Left colon (tissue), 2 donors: Measurements from ENCODE around the gene IGF2R. TPM values are rescaled to one million over a fixed set of nuclear protein-coding genes. Genes with fewer than 3 reads are reported as not detected.

Source experiments
- ATAC-seq: fragments of 200-7000 bp; cut with Tn5 transposase; one replicate; pipeline ENCODE4 v1.9.1; 2020; ENCODE audit warnings: mild to moderate bottlenecking, moderate library complexity
- DNase-seq, 2 donors: peaks; one replicate each; pipeline ENCODE4 v3.0.0-alpha.2; 2020
- intact Hi-C, 2 donors: fragments of 100-400 bp; cut with DNase I in 1 of 2; cut with micrococcal nuclease in 1 of 2; formaldehyde crosslinking; loops; one replicate each; pipeline versions ENCODE4 v1.11.2 to v1.14.0; 2022; cut with DNase I, micrococcal nuclease
- total RNA-seq, 2 donors: library from RNA; stranded (reverse); fragmentation: NEBNext Ultra II Directional; extraction: Animal tissue kit (Norgen Biotek cat#: 25700); gene quantifications; one replicate each; pipeline ENCODE4 v1.2.1, GENCODE V29; 2021
- donor health status: DM: no; HTN: no; CAD: no.
- donor health status: DM: yes; HTN: yes; CAD: no.

The IGF2R gene
- total RNA-seq, 2 donors from 2014 or later = 97.3 to 100 TPM

- peak; percentile 37 for ATAC-seq
- intact Hi-C loops = no loop called here
- DNase-seq = no peak
Observed at GRCh38 chr6:160007145-160007544, 38.3 kb downstream of the IGF2R start.

DNA sequence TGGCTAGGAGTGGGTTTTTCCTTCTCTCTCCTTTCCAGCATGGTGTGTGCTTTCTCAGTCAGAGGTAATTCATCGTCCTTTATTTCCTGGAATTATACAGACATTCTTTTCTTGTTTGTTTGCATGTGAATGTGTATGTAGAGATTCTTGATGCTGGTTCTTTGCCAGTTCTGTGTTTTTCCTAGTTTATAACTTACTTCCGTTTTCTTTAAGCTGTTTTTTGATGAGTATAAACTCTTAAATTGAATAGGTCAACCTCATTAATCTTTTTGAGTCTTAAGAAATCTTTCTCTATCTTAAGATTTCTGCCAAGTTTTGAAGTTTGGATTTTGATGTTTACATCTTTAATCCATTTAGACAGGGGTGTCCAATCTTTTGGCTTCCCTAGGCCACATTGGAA is 38.7 kb downstream of the IGF2R start:
- DNase-seq (no peak), ATAC-seq (no peak)
- intact Hi-C loops = no loop called here

DNA sequence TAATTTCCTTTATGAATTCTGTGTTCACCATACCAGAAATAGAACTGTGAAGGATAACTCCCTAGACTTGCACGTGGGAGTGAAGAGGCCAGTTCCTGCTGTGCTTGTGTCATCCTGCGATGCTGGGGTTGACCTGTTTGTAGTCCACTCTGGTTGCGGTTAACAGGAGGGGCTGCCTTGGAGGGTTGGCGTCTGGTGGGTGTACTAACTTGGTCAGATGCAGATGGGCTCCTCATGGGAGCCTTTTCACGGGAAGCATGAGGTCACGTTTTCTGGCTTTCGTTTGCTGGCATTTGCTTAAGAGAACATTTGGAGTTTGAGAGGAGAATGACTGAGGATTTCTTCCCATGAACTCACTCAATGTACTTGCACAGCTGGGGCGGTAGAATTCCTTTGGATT is 41.2 kb downstream of the IGF2R start:
- intact Hi-C loops = no loop called here
- ATAC-seq = no peak
- DNase-seq = no peak

GRCh38 chr6:160013987-160014868 is 45.3 kb downstream of the IGF2R start:
- intact Hi-C loops = no loop called here
- DNase-seq = peak in 1 of 2 donors; percentile 23
- peak; percentile 92 for ATAC-seq

DNA sequence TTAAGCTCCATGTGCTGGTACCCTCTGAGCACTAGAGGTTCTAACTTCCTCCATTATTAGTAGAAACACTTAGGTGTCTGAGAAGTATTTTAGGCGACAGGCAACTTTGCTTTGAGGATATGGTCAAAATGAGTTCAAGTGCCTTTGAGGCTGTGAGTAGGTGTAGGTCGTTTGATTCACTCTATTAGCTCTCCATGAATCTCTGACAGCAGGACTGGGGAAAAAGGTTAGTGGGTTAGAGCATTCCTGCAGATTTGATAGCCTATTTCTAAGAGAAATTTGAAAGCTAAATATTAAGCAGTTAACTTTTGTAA is 45.9 kb downstream of the IGF2R start:
- intact Hi-C loops = no loop called here
- no peak for ATAC-seq
- no peak for DNase-seq

DNA sequence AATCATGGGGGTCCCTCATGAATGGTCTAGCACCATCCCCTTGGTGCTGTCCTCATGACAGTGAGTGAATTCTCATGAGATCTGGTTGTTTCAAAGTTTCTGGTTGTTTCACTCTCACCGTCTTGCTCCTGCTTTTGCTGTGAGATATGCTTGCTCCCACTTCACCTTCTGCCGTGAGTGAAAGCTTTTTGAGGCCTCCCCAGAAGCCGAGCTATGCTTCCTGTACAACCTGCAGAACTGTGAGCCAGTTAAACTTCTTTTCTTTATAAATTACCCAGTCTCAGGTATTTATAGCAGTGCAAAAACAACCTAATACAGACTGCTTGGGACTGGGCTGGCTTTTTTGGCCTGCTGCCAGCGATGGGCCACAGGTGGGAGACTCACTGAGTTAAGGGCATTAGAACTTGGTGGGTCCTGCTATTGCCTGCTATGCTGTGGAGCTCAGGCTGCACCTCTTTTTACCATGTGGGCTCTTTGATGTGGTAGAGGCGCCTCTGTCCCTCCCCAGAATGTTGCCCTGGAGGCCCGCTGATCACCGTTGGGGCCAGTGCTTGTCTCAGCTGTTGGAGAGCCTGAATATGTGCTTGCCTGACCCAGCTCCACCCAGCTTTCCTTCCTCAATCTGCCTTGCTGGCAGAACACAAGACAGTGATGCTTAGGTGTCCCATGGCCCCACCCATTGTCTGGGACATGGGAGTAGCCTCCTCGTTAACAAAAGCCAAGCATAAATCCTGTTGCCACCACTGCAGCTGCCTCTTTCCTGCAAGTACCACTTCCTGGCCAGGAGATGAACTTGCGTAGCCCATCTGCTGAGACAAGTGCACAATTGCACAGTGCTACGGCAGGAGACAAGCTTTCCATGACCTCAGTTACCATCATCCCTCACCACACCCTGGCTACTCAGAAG is 47.1 kb downstream of the IGF2R start:
- intact Hi-C loops = no loop called here
- peak; percentile 62 for ATAC-seq
- DNase-seq = no peak

- DNase-seq (no peak), ATAC-seq (no peak)
- intact Hi-C loops = no loop called here
Observed at GRCh38 chr6:160022101-160022500, 53.2 kb downstream of the IGF2R start.

DNA sequence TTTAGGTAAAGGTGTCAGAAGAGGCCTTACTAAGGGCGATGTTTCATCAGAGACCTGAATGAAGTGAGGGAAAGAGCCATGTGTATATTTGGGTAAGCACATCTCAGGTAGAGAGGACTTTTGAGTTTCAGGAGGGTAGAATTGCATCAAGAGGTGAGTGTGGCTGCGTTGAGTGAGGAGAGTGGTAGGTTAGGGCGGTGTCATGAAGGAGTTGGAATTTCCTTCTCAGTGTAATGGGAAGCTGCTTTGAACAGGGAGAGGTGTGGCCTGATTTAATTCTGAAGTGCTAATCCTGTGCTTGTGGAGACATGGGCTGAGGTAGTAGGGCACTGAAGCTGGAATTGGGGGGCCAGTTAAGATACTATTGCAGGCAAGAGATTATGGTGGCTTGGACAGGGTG is 53.9 kb downstream of the IGF2R start:
- no peak for DNase-seq
- intact Hi-C loops = no loop called here
- ATAC-seq = no peak

GRCh38 chr6:160024152-160024551 is 55.3 kb downstream of the IGF2R start:
- no peak for DNase-seq
- intact Hi-C loops = no loop called here
- ATAC-seq = no peak

GRCh38 chr6:160027076-160027475 is 58.2 kb downstream of the IGF2R start:
- intact Hi-C loops = no loop called here
- ATAC-seq (no peak), DNase-seq (no peak)

- intact Hi-C loops = no loop called here
- DNase-seq (no peak), ATAC-seq (no peak)
Observed at GRCh38 chr6:160027931-160028330, 59.0 kb downstream of the IGF2R start.

GRCh38 chr6:160028487-160029275 is 59.8 kb downstream of the IGF2R start:
- ATAC-seq (no peak), DNase-seq (no peak)
- intact Hi-C loops = no loop called here

DNA sequence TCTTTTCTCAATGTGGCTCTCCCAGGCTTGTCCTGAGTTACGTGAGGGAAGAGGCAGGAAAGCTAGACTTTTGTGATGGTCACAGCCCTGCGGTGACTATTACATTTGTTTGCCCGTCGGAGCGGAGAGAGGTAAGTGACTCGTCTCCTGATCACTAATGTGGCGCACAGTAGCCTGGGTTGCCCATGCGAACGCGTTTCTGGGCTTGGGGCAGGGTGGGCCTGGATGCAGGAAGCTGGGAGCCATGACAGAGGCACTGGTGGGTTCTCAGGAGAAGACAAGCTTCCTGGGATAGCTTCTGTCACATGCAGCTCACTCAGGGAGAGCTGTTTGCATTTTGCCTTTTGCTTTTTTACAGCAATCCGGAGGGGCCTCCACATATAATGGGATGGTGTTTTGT is 60.6 kb downstream of the IGF2R start:
- DNase-seq = no peak
- no peak for ATAC-seq
- intact Hi-C loops = no loop called here

- DNase-seq (peak; percentile 58 to 61), ATAC-seq (peak; percentile 57)
- intact Hi-C loops = no loop called here
Observed at GRCh38 chr6:160030103-160030502, 61.2 kb downstream of the IGF2R start.

- ATAC-seq (no peak), DNase-seq (no peak)
- intact Hi-C loops = no loop called here
Observed at GRCh38 chr6:160031442-160031841, 62.6 kb downstream of the IGF2R start.

GRCh38 chr6:160031871-160032270 is 63.0 kb downstream of the IGF2R start:
- DNase-seq (no peak), ATAC-seq (no peak)
- intact Hi-C loops = no loop called here

DNA sequence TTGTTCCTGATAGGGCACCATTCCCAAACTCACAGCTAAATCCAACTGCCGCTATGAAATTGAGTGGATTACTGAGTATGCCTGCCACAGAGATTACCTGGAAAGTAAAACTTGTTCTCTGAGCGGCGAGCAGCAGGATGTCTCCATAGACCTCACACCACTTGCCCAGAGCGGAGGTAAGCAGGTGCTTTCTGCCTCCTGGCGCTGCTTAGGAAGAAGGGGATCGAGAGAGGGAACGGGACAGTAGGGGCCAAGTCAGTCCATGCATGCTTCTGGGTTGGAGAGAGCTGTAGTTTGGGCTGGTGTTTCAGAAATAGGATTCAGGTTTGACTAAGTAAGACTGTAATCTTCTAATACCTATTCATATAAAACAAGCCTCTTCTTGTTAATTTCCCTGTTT is 63.7 kb downstream of the IGF2R start:
- no peak for ATAC-seq
- intact Hi-C loops = no loop called here

DNA sequence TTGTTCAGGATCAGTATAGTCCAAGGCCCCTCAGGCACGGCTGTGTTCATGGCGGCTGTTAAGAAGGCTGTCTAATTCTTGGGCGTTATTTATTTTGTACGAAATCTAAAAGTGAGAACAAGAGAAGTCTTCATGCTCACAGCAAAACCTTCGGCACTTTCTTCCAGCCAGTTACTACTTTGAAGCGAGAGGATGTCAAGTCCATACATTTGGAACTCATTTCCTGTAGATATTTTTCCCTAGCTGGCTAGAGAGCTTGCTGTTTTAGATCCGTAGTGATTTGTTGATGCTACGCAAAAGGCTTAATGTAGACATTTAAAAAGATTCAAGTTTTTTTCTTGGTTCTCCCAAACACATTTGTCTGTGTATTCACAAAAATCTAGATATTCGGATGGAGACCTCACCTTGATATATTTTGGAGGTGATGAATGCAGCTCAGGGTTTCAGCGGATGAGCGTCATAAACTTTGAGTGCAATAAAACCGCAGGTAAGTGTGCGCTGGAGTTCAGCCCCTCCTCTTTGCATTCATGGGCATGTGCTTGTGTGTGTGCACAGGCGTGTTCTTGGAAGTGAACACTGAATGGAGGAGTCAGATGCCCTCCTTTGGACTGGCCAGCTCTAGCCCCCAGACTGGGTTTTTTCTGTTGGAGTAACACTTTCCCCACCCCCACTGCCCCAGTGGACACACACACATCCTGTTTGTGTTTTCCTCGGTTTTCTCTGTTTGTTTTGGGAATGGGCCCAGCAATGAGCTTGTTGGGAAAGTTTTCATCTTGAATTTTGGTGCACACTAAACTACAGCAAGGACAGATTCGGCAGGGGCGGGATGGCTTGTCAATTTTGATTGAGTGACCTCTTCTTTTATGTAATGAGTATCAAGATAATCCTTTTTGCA is 65.4 kb downstream of the IGF2R start:
- DNase-seq (no peak), ATAC-seq (peak; percentile 82)
- intact Hi-C loops = no loop called here

More for the DNA sequence above, 63.7 kb downstream of the IGF2R start:
- DNase-seq = no peak
